AG04450 (cell line): ENCODE results near the gene MDK. TPM values are rescaled to one million over a fixed set of nuclear protein-coding genes. Genes with fewer than 3 reads are reported as not detected.

Experiments used
- CTCF ChIA-PET: fragments of 300-600, 350-600 bp; formaldehyde crosslinking; extraction: SDS; loops from one replicate; lab custom pipeline; 2022; ENCODE audit warnings: antibody characterized with exemption, inconsistent platforms; lab: Charles Lee
- POLR2A ChIA-PET: fragments of 350-600 bp; formaldehyde crosslinking; extraction: SDS; loops from one replicate; lab custom pipeline; 2021; ENCODE audit warnings: antibody characterized with exemption, inconsistent platforms; lab: Yijun Ruan, JAX
- DNase-seq: peaks from one replicate; pipeline ENCODE4 v3.0.0-alpha.2; 2011; ENCODE audit warnings: low read depth, low spot score
- H3K27ac ChIP-seq: one replicate; pipeline ENCODE4 v1.5.1; 2012; ENCODE audit warnings: low read depth, low read length, control low read depth
- H3K27me3 ChIP-seq: one replicate; pipeline ENCODE4 v1.6.0; 2012; ENCODE audit warnings: low read length; ENCODE audit not compliant: control insufficient read depth, insufficient read depth
- H3K4me3 ChIP-seq: 2 replicates; pipeline ENCODE4 v1.5.1; 2011; ENCODE audit warnings: mild to moderate bottlenecking, low read depth, low read length, control low read depth
- H3K9me3 ChIP-seq: 2 replicates; pipeline ENCODE4 v1.5.1; 2012; ENCODE audit warnings: low read length; ENCODE audit not compliant: control insufficient read depth, insufficient read depth
- polyA plus RNA-seq: library from polyadenylated mRNA; depleted of rRNA; stranded (reverse); fragments of >200 nt; gene quantifications from 2 replicates; pipeline ENCODE4 v1.2.3, GENCODE V29; 2011
- TF ChIP-seq, protein P1 (sequence below): IDR thresholded peaks from 2 replicates; pipeline ENCODE4 v1.5.1; 2011; ENCODE audit warnings: low read depth, low read length, control low read depth, inconsistent platforms

Gene MDK
- polyA plus RNA-seq, 1 experiment = 445 TPM

DNA sequence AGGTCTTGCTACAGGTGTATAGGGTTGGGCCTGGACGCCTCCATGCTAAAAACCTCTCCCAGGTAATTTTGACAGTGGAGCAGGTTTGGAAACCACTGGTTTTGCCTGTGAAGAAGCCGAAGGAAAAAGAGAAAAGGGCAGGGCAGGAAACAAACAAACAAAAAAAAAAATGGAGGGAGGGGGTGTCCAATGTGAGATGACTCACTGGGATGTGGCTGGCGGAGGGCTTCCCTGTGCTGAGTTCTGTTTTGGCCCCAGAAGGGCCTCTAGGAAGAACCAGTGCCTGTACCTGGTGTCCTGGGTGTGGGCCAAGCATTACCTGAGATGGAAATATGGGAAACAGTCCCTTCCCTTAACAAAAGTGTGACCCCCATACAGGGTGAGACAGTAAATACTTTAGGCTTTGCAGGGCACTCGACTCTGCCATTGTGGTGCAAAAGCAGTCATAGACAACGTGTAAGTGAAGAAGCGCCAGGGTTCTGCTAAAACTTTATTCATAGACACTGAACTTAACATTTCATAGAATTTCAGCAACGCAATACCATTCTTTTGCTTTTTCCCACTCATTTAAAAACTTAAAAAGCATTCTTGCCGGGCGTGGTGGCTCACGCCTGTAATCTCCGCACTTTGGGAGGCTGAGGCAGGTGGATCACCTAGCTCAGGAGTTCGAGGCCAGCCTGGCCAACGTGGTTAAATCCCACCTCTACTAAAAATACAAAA lies 43.7 kb upstream of the MDK start:
- H3K9me3 ChIP-seq = no peaks in the 10 kb centered on the region
- ChIA-PET POLR2A (no interaction called here), CTCF (no interaction called here)
- H3K27me3 ChIP-seq = peaks cover 22% of the 10 kb centered on the region
- TF ChIP-seq, protein P1, sequence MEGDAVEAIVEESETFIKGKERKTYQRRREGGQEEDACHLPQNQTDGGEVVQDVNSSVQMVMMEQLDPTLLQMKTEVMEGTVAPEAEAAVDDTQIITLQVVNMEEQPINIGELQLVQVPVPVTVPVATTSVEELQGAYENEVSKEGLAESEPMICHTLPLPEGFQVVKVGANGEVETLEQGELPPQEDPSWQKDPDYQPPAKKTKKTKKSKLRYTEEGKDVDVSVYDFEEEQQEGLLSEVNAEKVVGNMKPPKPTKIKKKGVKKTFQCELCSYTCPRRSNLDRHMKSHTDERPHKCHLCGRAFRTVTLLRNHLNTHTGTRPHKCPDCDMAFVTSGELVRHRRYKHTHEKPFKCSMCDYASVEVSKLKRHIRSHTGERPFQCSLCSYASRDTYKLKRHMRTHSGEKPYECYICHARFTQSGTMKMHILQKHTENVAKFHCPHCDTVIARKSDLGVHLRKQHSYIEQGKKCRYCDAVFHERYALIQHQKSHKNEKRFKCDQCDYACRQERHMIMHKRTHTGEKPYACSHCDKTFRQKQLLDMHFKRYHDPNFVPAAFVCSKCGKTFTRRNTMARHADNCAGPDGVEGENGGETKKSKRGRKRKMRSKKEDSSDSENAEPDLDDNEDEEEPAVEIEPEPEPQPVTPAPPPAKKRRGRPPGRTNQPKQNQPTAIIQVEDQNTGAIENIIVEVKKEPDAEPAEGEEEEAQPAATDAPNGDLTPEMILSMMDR = no peak
- no peak overlapping the region for H3K27ac ChIP-seq
- no peak for DNase-seq
- no peak overlapping the region for H3K4me3 ChIP-seq

DNA sequence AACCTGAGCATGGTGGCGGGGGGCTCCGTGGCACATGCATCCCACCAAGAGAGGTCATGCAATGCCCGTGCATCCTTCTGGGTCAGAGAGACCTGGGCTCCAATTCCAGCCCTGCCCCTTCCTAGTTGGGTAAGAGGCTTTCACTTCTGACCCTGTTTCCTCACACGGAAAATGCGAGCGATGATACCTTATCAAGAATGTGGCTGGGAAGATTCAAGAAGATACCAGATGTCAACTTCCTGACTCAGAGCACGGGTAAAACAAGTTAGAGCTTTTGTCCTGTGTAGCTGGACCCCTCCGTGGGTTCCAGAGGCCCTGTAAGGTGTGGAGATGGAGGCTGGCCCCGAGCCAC lies 42.9 kb upstream of the MDK start:
- no peak for DNase-seq
- no peaks in the 10 kb centered on the region for H3K9me3 ChIP-seq
- CTCF ChIA-PET = interaction anchor here (1.3 kb wide), 1 partner anchor 9 kb away, joined by 5 read pairs; the partner anchor contains the start of gene DGKZ
- H3K27ac ChIP-seq = no peak overlapping the region
- peaks cover 18% of the 10 kb centered on the region for H3K27me3 ChIP-seq
- POLR2A ChIA-PET = no interaction called here
- TF ChIP-seq, protein P1 = no peak
- H3K4me3 ChIP-seq = no peak overlapping the region

DNA sequence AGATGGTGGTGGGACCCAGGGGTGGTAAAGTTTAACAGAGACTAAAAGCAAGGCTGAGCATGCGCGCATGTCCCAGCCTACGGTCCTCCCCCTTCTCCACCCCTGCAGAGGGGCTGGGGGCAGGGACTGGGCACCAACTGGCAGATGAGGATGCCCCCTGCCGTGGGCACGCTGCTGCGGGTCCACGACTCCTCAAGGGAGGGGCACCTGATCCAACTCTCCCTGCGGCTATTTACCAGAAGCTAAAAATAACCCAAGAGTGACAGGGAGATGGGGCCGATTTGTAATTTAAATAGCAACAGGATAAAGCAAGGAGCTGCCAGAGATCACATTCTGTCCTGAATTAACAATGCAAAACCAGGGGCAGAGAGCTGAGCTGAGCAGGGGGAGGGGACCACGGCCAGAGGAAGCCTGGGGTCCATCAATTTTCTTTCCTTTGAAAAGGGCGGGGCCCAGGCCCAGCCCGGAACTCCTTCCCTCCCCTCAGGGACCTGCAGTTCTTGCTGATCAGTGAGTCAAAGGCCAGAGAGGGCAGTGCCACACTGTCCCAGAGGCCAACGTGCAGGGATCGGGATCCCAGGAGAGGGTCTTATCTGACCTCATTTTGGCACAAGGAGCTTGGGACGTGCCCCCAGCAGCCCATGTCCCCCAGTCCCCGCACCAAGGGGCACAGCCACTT lies 42.3 kb upstream of the MDK start:
- H3K27me3 ChIP-seq = peaks cover 13% of the 10 kb centered on the region
- DNase-seq = no peak
- no peak overlapping the region for H3K27ac ChIP-seq
- no peaks in the 10 kb centered on the region for H3K9me3 ChIP-seq
- ChIA-PET POLR2A (no interaction called here), CTCF (interaction anchor here (1.3 to 2.0 kb wide), 2 partner anchors 8 to 100 kb away, joined by 5 to 7 read pairs; partner anchors contain the start of gene DGKZ)
- H3K4me3 ChIP-seq = no peak overlapping the region
- TF ChIP-seq, protein P1 = no peak

DNA sequence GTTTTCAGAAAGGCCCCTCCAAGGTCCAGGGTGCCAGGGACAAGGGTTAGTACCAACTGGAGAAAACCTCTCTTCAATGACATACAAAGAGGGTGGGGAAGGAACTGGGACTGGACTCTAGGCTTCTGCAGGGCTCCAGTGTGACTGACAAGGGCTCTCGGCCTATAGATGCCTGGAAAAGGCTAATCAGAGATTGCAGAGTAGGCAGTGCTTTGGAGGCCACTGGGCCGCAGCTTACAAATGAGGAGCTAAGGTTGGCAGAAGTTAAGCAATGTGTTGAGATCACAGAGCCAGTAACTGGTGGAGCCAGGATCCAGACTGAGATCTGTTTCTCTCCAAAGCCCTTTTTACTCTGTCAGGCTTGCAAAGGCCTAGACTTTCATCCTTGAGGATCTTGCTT lies 41.7 kb upstream of the MDK start:
- Histone ChIP-seq H3K4me3 (no peak overlapping the region), H3K27me3 (peaks cover 8% of the 10 kb centered on the region), H3K9me3 (no peaks in the 10 kb centered on the region), H3K27ac (no peak overlapping the region)
- ChIA-PET POLR2A (no interaction called here), CTCF (interaction anchor here (0.6 to 2.0 kb wide), 3 partner anchors 8 to 300 kb away, joined by 3 to 7 read pairs (median 5); partner anchors contain the start of gene DGKZ)
- DNase-seq = no peak
- TF ChIP-seq, protein P1 = no peak

DNA sequence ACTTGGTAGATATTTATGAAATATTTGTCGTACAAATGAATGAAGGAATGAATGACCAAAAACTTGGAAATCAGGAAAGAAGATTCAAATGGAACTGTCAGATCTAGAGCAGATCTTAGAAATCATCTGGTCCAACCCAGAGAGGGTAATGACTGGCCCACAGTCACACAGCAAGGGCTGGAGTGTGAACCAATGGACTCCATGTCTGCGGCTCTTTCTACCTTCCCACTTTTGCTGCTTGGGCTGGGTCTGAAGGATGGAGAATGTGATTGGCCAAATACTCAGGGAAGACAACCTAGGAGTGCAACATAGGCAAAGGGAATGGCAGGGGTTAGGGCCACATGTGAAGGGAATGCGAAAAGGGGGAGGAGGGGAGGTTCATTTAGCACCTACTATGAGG lies 40.0 kb upstream of the MDK start:
- H3K4me3 ChIP-seq = no peak overlapping the region
- CTCF ChIA-PET = interaction anchor here (0.9 kb wide), 1 partner anchor 27 kb away, joined by 3 read pairs; no protein-coding TSS in a partner anchor
- TF ChIP-seq, protein P1 = no peak
- POLR2A ChIA-PET = no interaction called here
- no peak for DNase-seq
- H3K9me3 ChIP-seq = no peaks in the 10 kb centered on the region
- no peak overlapping the region for H3K27ac ChIP-seq
- H3K27me3 ChIP-seq = peaks cover 7% of the 10 kb centered on the region
